ENCODE data around the gene EFHD1. TPM values are rescaled to one million over a fixed set of nuclear protein-coding genes. Genes with fewer than 3 reads are reported as not detected.
A peak's percentile ranks its signal among the peaks of the same experiment; 100 is the strongest.

The EFHD1 gene
- total and polyA plus RNA-seq, 2 of the 13 experiments (the other 11 are each of a cell fraction or from before 2014, with no cell fraction given) = 0.09 TPM; not detected in 1

DNA sequence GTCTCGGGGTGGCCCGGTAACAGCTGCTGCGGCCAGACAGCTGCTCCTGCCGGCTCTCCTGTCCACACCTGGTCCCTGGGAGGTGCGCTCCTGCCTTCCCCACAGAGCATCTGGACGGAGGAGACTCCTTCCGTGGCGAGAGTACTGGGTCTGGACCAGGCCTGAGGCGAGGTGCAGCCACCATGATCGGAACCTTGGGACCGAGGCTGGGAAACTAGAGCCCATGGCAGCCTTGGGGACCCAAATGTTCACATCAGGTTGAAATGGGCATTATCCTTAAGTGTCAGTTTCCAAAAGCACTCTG is 64.4 kb downstream of the EFHD1 start (continued):
- no peak for TF ChIP-seq IRX3 (CRISPR knock-in tag; IDR thresholded peaks at IDR 0.05; ENCODE audit: borderline replicate concordance, low read depth)
- TF ChIP-seq CHD4 (IDR thresholded peaks at IDR 0.05; ENCODE audit: borderline replicate concordance, low read length) = no peak
- TF ChIP-seq, protein P1, sequence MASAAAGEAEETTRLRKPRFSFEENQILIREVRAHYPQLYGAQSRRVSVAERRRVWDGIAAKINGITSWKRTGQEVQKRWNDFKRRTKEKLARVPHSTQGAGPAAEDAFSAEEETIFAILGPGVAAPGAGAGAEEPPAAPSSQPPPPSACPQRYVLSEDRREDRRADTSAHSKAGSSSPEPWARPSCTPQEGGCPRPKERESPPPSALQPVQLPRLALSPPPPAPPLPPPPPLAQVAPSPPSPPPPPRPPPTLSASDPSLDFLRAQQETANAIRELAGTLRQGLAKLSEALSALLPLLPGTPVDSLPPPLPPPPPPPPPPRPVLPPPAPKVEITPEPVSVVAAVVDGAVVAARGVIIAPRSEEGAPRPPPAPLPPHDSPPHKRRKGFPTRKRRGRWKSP (CRISPR knock-in tag; IDR thresholded peaks at IDR 0.05) = no peak
- 0 out of 2 replicates have a peak, but pooled peaks have one; percentile 33 for TF ChIP-seq ARID2 (CRISPR knock-in tag; IDR thresholded peaks at IDR 0.05; ENCODE audit: borderline replicate concordance)
- TF ChIP-seq, protein P2, sequence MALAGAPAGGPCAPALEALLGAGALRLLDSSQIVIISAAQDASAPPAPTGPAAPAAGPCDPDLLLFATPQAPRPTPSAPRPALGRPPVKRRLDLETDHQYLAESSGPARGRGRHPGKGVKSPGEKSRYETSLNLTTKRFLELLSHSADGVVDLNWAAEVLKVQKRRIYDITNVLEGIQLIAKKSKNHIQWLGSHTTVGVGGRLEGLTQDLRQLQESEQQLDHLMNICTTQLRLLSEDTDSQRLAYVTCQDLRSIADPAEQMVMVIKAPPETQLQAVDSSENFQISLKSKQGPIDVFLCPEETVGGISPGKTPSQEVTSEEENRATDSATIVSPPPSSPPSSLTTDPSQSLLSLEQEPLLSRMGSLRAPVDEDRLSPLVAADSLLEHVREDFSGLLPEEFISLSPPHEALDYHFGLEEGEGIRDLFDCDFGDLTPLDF (CRISPR knock-in tag; IDR thresholded peaks at IDR 0.05) = no peak
- no peak for TF ChIP-seq SNAI1 (CRISPR knock-in tag; IDR thresholded peaks at IDR 0.05; ENCODE audit: borderline replicate concordance)
- TF ChIP-seq, protein P3, sequence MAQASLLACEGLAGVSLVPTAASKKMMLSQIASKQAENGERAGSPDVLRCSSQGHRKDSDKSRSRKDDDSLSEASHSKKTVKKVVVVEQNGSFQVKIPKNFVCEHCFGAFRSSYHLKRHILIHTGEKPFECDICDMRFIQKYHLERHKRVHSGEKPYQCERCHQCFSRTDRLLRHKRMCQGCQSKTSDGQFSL (CRISPR knock-in tag; IDR thresholded peaks at IDR 0.05) = no peak
- 0 out of 2 replicates have a peak, but pooled peaks have one; percentile 31 for TF ChIP-seq KAT7 (CRISPR knock-in tag; IDR thresholded peaks at IDR 0.05; ENCODE audit: borderline replicate concordance)
- no peak for TF ChIP-seq KDM5B (CRISPR knock-in tag; IDR thresholded peaks at IDR 0.05; ENCODE audit: borderline replicate concordance)
- TF ChIP-seq, protein P4, sequence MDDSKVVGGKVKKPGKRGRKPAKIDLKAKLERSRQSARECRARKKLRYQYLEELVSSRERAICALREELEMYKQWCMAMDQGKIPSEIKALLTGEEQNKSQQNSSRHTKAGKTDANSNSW (CRISPR knock-in tag; IDR thresholded peaks at IDR 0.05; ENCODE audit: borderline replicate concordance) = 0 out of 2 replicates have a peak, but pooled peaks have one; percentile 59
- 0 out of 2 replicates have a peak, but pooled peaks have one; percentile 27 for TF ChIP-seq ZNF333 (CRISPR knock-in tag; IDR thresholded peaks at IDR 0.05; ENCODE audit: borderline replicate concordance)
- TF ChIP-seq, protein P5, sequence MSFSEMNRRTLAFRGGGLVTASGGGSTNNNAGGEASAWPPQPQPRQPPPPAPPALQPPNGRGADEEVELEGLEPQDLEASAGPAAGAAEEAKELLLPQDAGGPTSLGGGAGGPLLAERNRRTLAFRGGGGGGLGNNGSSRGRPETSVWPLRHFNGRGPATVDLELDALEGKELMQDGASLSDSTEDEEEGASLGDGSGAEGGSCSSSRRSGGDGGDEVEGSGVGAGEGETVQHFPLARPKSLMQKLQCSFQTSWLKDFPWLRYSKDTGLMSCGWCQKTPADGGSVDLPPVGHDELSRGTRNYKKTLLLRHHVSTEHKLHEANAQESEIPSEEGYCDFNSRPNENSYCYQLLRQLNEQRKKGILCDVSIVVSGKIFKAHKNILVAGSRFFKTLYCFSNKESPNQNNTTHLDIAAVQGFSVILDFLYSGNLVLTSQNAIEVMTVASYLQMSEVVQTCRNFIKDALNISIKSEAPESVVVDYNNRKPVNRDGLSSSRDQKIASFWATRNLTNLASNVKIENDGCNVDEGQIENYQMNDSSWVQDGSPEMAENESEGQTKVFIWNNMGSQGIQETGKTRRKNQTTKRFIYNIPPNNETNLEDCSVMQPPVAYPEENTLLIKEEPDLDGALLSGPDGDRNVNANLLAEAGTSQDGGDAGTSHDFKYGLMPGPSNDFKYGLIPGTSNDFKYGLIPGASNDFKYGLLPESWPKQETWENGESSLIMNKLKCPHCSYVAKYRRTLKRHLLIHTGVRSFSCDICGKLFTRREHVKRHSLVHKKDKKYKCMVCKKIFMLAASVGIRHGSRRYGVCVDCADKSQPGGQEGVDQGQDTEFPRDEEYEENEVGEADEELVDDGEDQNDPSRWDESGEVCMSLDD (CRISPR knock-in tag; IDR thresholded peaks at IDR 0.05; ENCODE audit: borderline replicate concordance) = no peak
- TF ChIP-seq HNF4A (CRISPR knock-in tag; IDR thresholded peaks at IDR 0.05) = no peak
- no peak for TF ChIP-seq ZNF570 (CRISPR knock-in tag; IDR thresholded peaks at IDR 0.05; ENCODE audit: borderline replicate concordance)
- TF ChIP-seq ZKSCAN8 (CRISPR knock-in tag; IDR thresholded peaks at IDR 0.05; ENCODE audit: borderline replicate concordance) = no peak
- TF ChIP-seq DPF2 (CRISPR knock-in tag; IDR thresholded peaks at IDR 0.05; ENCODE audit: borderline replicate concordance, low read depth) = 0 out of 2 replicates have a peak, but pooled peaks have one; percentile 0
- TF ChIP-seq GABPB1 (CRISPR knock-in tag; IDR thresholded peaks at IDR 0.05) = peak; percentile 3; the same call in 1 of the 2 replicates
- TF ChIP-seq NR1H2 (CRISPR knock-in tag; IDR thresholded peaks at IDR 0.05; ENCODE audit: borderline replicate concordance, low read depth) = no peak
- no peak for TF ChIP-seq NFRKB (IDR thresholded peaks at IDR 0.05)
- TF ChIP-seq TEAD2 (CRISPR knock-in tag; IDR thresholded peaks at IDR 0.05) = no peak
- TF ChIP-seq ZNF484 (CRISPR knock-in tag; IDR thresholded peaks at IDR 0.05; ENCODE audit: borderline replicate concordance, low read depth) = no peak
- TF ChIP-seq JUNB (CRISPR knock-in tag; IDR thresholded peaks at IDR 0.05; ENCODE audit: borderline replicate concordance) = no peak
- no peak for TF ChIP-seq TOPORS (CRISPR knock-in tag; IDR thresholded peaks at IDR 0.05)
- no peak for TF ChIP-seq ZNF589 (CRISPR knock-in tag; conservative IDR thresholded peaks at IDR 0.05)
- TF ChIP-seq MED8 (CRISPR knock-in tag; IDR thresholded peaks at IDR 0.05; ENCODE audit: insufficient replicate concordance) = no peak
- TF ChIP-seq RFX5 (IDR thresholded peaks at IDR 0.05; ENCODE audit: low read depth, low read length) = no peak
- no peak for TF ChIP-seq ZNF558 (CRISPR knock-in tag; IDR thresholded peaks at IDR 0.05; ENCODE audit: borderline replicate concordance)

All from HepG2 (cell line).